Activated T-cell treated with anti-CD3 and anti-CD28 coated beads, Interleukin-2, amount 50 U/mL, for 1 hour (primary cell): ENCODE measurements around the gene LBX1.
"Not testable (repeated sequence)": the region's sequence is repeated elsewhere in the genome, so short reads cannot be mapped to it uniquely, and the experiment has no call there.

Source experiments
- DNase-seq: peaks from one replicate; pipeline ENCODE4 v3.0.0-alpha.2; 2020

The LBX1 gene

DNA sequence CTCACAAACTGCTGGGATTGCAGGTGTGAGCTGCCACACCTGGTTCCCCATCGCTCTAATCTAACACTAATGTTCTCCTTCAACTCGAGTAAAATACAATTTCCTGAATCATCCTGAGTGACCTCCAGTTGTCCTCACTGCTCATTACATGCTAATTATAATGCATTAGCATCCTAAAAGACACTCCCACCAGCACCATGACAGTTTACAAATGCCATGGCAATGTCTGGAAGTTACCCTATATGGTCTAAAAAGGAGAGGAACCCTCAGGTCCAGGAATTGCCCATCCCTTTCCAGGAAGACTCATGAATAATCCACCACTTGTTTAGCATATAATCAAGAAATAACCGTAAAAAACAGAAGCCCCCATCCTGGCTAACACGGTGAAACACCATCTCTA, 26.6 kb downstream of the LBX1 start:
- not testable (repeated sequence) for DNase-seq

DNA sequence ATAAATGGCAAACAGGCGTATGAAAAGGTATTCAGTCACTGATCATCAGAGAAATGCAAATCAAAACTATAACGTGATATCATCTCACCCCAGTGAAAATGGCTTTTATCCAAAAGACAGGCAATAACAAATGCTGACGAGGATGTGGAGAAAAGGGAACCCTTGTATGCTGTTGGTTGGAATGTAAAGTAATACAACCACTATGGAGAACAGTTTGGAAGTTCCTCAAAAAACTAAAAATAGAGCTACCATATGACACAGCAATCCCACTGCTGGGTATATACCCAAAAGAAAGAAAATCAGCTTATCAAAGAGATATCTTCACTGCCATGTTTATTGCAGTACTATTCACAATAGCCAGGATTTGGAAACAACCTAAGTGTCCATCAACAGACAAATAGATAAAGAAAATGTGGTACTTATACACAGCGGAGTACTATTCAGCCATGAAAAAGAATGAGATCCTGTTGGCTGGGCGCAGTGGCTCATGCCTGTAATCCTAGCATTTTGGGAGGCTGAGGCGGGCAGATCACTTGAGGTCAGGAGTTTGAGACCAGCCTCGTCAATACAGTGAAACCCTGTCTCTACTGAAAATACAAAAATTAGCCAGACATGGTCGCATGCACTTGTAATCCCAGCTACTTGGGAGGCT, 30.8 kb downstream of the LBX1 start:
- DNase-seq = not testable (repeated sequence)

DNA sequence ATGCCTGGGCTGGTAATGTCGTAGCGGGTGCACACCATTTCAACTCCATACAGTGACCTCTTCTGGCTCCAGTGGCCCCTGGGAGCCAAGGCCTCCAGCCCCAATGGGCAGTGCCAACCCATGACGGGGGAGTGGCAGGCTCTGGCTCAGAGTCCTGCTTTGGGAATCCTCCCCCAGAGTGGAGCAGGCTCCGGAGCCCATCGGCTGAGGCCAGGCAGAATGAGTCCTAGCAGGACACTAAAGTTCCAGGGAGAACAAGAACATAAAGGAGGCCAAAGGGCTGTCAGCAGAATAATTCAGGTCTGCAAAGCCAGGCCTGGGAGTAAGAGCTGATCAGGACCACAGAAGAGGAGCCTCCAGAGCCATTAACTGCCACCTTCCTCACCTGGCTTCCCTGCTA, 33.3 kb downstream of the LBX1 start:
- DNase-seq = no peak

DNA sequence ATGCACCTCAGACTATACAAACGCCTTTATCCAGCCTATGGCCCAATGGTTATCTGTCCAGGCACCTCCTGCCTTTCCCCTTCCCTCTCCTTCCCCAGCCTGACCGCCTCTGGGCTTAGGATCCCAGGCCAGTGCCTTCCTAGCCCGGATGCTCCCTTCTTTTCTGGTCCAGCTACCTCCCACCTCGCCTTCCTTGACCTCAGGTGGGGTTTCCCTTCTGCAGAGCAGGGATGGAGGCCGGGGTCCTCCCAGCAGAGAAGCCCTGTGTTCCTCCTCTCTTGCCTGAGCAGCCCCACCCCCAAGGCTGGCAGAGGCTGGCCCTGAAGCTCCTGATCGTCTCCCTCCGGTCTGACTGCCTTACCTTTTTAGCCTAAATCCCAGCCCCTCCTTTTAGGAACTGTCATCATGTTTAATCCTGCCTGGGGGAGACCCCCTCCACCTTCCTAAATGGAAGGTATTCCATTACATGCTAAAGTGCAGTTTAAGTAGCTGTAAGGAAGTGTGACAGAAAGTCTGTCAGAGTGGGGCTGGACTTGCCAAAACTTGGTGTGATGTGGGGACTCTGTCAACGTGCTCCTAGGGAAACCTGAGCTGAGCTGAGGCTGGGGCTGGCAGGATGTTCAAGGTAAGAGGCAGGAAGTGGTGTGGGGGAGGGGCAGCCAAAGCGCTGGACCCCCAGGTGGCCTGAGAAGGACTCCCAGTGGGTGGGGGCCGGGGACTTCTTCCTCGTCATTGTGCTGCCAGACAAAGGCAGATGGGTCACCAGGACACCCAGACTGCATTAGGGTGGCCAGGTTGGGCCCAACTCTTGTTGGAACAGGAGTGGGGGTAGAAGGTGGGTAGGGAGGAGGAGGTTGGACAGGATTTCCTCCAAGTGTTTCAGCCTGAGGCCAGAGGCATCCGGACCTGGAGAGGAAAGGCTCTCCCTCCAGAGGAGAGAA, 39.5 kb downstream of the LBX1 start:
- no peak for DNase-seq

DNA sequence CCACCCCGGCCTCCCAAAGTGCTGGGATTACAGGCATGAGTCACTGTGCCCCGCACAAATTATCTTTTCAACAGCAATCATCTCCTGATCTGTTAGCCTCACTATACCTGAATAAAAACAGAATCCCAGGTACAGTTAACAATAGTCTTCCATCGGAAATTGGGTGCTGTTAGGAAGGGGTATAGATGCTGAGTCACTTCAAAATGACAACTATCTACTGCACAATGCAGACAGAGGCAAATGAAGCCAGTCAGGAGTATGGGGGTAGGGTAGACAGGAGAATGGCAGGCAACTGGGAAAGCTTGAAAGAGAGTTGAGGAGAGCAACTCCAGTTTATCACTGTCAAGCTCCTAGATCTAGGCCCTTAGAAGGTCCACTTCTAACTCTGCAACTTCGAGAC, 40.3 kb downstream of the LBX1 start:
- no peak for DNase-seq

DNA sequence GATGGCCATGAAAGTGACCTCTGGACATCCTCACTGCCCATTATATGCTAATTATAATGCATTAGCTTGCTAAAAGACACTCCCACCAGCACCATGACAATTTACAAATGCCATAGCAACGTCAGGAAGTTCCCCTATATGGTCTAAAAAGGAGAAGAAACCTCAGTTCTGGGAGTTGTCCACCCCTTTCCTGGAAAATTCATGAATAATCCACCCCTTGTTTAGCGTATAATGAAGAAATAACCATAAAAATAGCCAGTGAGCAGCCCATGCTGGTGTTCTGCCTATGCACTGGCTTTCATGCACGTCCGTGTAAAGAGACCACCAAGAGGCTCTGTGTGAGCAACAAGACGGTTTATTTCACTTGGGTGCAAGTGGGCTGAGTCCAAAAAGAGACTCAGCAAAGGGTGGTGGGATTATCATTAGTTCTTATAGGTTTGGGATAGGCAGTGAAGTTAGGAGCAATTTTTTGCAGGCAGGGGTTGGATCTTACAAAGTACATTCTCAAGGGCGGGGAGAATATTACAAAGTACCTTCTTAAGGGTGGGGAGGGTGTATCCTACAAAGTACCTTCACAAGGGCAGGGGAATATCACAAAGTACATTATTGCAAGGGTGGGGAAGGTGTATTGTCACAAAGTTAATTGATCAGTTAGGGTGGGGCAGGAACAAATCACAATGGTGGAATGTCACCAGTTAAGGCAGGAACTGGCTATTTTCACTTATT, 45.6 kb downstream of the LBX1 start:
- no peak for DNase-seq

DNA sequence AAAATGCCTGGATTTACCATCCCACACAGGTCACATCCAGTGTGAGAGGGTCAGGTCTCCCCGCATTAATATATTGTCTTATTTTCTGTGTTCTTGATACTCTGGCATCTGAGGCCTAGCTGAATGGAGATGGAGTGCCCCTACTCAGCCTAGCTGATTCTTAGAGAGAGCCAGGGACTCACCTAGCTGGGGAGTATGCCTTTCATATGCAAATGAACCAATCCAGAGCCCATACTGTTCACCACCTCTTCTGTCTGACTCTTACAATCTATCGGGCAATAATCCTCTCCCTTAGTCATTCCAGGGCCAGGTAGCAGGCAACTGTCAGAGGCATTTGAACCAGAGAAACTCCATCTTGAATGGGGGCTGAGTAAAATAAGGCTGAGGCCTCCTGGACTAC, 46.3 kb downstream of the LBX1 start:
- DNase-seq = no peak
